Liver (tissue), 9 donors: ENCODE results near the gene C14orf93. TPM values are rescaled to one million over a fixed set of nuclear protein-coding genes. Genes with fewer than 3 reads are reported as not detected.

Source experiments
- DNase-seq: peaks from one replicate; pipeline ENCODE4 v3.0.0-alpha.2; 2017; ENCODE audit warnings: low spot score
- H3K27ac ChIP-seq, 2 donors: one replicate each; pipeline ENCODE4 v1.7.0; 2013; ENCODE audit warnings: inconsistent platforms in 2 of 2, low read length in 2 of 2, control low read depth in 1 of 2, low read depth in 1 of 2, mild to moderate bottlenecking in 1 of 2
- H3K27me3 ChIP-seq, 4 donors: one replicate each; pipeline versions ENCODE4 v1.6.1 to v1.7.0; 2013; ENCODE audit warnings: low read length in 3 of 4, inconsistent platforms in 1 of 4, mild to moderate bottlenecking in 1 of 4, moderate library complexity in 1 of 4; ENCODE audit not compliant: control insufficient read depth in 4 of 4, insufficient read depth in 4 of 4
- H3K36me3 ChIP-seq, 4 donors: one replicate each; pipeline versions ENCODE4 v1.6.1 to v1.7.0; 2013; ENCODE audit warnings: low read length in 3 of 4, mild to moderate bottlenecking in 3 of 4, low read depth in 1 of 4, moderate library complexity in 1 of 4; ENCODE audit not compliant: control insufficient read depth in 4 of 4, insufficient read depth in 3 of 4
- H3K4me1 ChIP-seq, 4 donors: one replicate each; pipeline versions ENCODE4 v1.6.1 to v1.7.0; 2013; ENCODE audit warnings: low read length in 3 of 4, mild to moderate bottlenecking in 3 of 4, moderate library complexity in 1 of 4; ENCODE audit not compliant: control insufficient read depth in 4 of 4, insufficient read depth in 4 of 4
- H3K4me3 ChIP-seq, 3 donors: one replicate each; pipeline versions ENCODE4 v1.6.1 to v1.7.0; 2013; ENCODE audit warnings: low read length in 3 of 3, control low read depth in 1 of 3, low read depth in 1 of 3, mild to moderate bottlenecking in 1 of 3
- H3K9ac ChIP-seq, 2 donors: one replicate each; pipeline ENCODE4 v1.7.0; 2013; ENCODE audit warnings: low read length in 2 of 2, mild to moderate bottlenecking in 2 of 2, moderate library complexity in 2 of 2, control low read depth in 1 of 2, low read depth in 1 of 2
- H3K9me3 ChIP-seq, 4 donors: one replicate each; pipeline versions ENCODE4 v1.6.1 to v1.7.0; 2013; ENCODE audit warnings: low read length in 3 of 4; ENCODE audit not compliant: control insufficient read depth in 4 of 4
- EGR1 ChIP-seq, 2 donors: IDR thresholded peaks; 2 replicates each; pipeline ENCODE4 v1.6.1; 2016 to 2018; ENCODE audit warnings: antibody characterized with exemption in 2 of 2, low read depth in 2 of 2
- GABPA ChIP-seq, 2 donors: IDR thresholded peaks in 1 of 2; conservative IDR thresholded peaks in 1 of 2; 2 replicates each; pipeline ENCODE4 v1.6.1; 2016; ENCODE audit warnings: antibody characterized with exemption in 2 of 2, mild to moderate bottlenecking in 1 of 2, moderate library complexity in 1 of 2
- HNF4A ChIP-seq, 2 donors: conservative IDR thresholded peaks; 2 replicates each; pipeline ENCODE4 v1.6.1; 2016; ENCODE audit warnings: antibody characterized with exemption in 2 of 2, mild to moderate bottlenecking in 2 of 2
- HNF4G ChIP-seq: IDR thresholded peaks from 2 replicates; pipeline ENCODE4 v1.6.1; 2016; ENCODE audit warnings: antibody characterized with exemption
- JUND ChIP-seq, 2 donors: IDR thresholded peaks; 2 replicates each; pipeline ENCODE4 v1.6.1; 2016; ENCODE audit warnings: antibody characterized with exemption in 2 of 2
- NR2F2 ChIP-seq: IDR thresholded peaks from 2 replicates; pipeline ENCODE4 v1.6.1; 2016; ENCODE audit warnings: antibody characterized with exemption
- RAD21 ChIP-seq, 2 donors: IDR thresholded peaks; 2 replicates each; pipeline ENCODE4 v1.6.1; 2016; ENCODE audit warnings: antibody characterized with exemption in 2 of 2, mild to moderate bottlenecking in 2 of 2
- RXRA ChIP-seq, 2 donors: IDR thresholded peaks; 2 replicates each; pipeline ENCODE4 v1.6.1; 2017 to 2018; ENCODE audit warnings: antibody characterized with exemption in 2 of 2, mild to moderate bottlenecking in 1 of 2
- SP1 ChIP-seq: IDR thresholded peaks from 2 replicates; pipeline ENCODE4 v1.6.1; 2018; ENCODE audit warnings: antibody characterized with exemption, mild to moderate bottlenecking
- TAF1 ChIP-seq: conservative IDR thresholded peaks from 2 replicates; pipeline ENCODE4 v1.6.1; 2016; ENCODE audit warnings: antibody characterized with exemption, mild to moderate bottlenecking
- WGBS: extraction: QIAGEN DNeasy Blood & Tissue Kit; methylation state at CpG from one replicate; pipeline ENCODE4 v1.1.7; 2013; 5-methylcytosine and 5-hydroxymethylcytosine counted together
- polyA plus RNA-seq, 2 donors: library from polyadenylated mRNA; stranded (reverse) in 1 of 2; unstranded in 1 of 2; fragments of 200-250 nt in 1 of 2; fragments of >200 nt in 1 of 2; fragmentation: Nextera tagmentation in 1 of 2; extraction: Ambion mirVana in 1 of 2; gene quantifications; one replicate each; pipeline versions ENCODE4 v1.2.1 to v1.2.3, GENCODE V29; 2013 to 2015
- total RNA-seq, 2 donors: library from RNA; depleted of rRNA; stranded (reverse); fragments of >200 nt; gene quantifications; one replicate each; pipeline ENCODE4 v1.2.3, GENCODE V29; 2014
- TF ChIP-seq, protein P1 (sequence below): fragments of 150-350 bp; IDR thresholded peaks from 2 replicates; pipeline ENCODE4 v1.5.1; 2017; ENCODE audit warnings: improper control_type of control experiment, low read depth, low read length; ENCODE audit not compliant: missing input control
- TF ChIP-seq, protein P2 (sequence below): IDR thresholded peaks from 2 replicates; pipeline ENCODE4 v1.6.1; 2016; ENCODE audit warnings: antibody characterized with exemption
- TF ChIP-seq, protein P3 (sequence below): IDR thresholded peaks from 2 replicates; pipeline ENCODE4 v1.6.1; 2016; ENCODE audit warnings: antibody characterized with exemption
- donor health status: healthy.
- donor health status: healthy.
- donor health status: healthy.
- donor health status: healthy.
- donor health status: healthy.

The C14orf93 gene
- total and polyA plus RNA-seq, 4 donors: 2.1 to 7.1 (median 3.4) TPM

DNA sequence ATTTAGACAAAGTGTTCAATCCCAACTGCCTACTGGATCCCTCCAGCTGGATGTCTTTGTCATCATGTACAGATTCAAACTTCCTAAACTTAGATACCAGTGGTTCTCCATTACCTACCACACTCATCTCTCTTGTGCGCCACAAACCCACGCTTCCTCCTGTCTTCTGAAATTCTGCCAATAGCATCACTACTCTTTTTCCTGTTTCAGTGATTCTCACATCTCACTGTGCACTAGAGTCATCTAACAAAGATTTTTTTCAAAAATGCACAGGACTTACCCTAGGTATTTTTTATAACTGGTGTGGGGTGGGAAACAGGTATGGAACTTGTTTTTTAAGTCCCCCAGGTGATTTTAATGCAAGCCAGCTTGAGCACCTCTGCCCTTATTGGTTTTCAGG is 18.9 kb upstream of the C14orf93 start:
- Histone ChIP-seq H3K36me3 (peaks cover 11 to 42% (median 26%) of the 10 kb centered on the region in 4 donors), H3K9me3 (no peaks in the 10 kb centered on the region), H3K4me3 (no peak overlapping the region), H3K27me3 (no peaks in the 10 kb centered on the region), H3K4me1 (peaks cover 4 to 9% (median 6%) of the 10 kb centered on the region in 4 donors), H3K27ac (no peak overlapping the region), H3K9ac (no peak overlapping the region)
- TF ChIP-seq, protein P1, sequence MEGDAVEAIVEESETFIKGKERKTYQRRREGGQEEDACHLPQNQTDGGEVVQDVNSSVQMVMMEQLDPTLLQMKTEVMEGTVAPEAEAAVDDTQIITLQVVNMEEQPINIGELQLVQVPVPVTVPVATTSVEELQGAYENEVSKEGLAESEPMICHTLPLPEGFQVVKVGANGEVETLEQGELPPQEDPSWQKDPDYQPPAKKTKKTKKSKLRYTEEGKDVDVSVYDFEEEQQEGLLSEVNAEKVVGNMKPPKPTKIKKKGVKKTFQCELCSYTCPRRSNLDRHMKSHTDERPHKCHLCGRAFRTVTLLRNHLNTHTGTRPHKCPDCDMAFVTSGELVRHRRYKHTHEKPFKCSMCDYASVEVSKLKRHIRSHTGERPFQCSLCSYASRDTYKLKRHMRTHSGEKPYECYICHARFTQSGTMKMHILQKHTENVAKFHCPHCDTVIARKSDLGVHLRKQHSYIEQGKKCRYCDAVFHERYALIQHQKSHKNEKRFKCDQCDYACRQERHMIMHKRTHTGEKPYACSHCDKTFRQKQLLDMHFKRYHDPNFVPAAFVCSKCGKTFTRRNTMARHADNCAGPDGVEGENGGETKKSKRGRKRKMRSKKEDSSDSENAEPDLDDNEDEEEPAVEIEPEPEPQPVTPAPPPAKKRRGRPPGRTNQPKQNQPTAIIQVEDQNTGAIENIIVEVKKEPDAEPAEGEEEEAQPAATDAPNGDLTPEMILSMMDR: no peak
- TF ChIP-seq, protein P2, sequence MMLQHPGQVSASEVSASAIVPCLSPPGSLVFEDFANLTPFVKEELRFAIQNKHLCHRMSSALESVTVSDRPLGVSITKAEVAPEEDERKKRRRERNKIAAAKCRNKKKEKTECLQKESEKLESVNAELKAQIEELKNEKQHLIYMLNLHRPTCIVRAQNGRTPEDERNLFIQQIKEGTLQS: no peak
- TF ChIP-seq NR2F2: no peak
- no peak for TF ChIP-seq SP1
- TF ChIP-seq, protein P3, sequence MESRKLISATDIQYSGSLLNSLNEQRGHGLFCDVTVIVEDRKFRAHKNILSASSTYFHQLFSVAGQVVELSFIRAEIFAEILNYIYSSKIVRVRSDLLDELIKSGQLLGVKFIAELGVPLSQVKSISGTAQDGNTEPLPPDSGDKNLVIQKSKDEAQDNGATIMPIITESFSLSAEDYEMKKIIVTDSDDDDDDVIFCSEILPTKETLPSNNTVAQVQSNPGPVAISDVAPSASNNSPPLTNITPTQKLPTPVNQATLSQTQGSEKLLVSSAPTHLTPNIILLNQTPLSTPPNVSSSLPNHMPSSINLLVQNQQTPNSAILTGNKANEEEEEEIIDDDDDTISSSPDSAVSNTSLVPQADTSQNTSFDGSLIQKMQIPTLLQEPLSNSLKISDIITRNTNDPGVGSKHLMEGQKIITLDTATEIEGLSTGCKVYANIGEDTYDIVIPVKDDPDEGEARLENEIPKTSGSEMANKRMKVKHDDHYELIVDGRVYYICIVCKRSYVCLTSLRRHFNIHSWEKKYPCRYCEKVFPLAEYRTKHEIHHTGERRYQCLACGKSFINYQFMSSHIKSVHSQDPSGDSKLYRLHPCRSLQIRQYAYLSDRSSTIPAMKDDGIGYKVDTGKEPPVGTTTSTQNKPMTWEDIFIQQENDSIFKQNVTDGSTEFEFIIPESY: no peak
- no peak for TF ChIP-seq JUND (IDR thresholded peaks at IDR 0.05)
- no peak for TF ChIP-seq HNF4A (conservative IDR thresholded peaks at IDR 0.05)
- WGBS: 71% methylated on average over 2 of the region's 2 CpGs
- no peak for DNase-seq

DNA sequence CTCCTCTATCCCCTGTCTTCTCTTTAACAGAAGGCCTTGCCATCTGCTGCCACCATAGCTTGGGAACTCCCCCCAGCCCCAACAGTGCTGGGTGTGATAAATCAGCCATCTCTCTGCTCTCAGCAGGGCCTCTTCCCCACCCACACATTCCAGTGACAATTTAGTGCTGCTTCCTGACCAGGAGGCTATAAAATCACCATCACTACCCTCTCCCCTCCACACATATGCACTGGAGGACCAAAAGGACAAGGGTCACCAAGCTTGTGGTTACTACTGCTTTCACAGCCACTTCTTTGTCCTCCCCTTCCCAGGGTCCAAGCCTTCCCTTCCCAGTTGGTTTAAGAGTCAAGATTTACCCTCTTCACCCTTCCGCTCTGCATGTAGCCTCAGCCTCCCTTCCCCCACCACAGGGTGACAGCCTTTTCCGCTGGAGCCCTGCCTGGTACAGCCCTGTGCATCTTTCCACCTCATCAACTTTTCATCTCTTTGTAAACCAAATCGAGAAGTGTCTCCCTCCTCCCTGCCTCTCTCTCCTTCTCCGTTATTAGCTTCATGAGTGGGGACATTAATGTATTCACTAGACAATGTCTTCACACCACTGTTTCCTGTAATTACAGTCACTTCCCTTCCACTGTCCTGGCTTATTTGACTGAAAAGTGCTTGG is 15.3 kb upstream of the C14orf93 start:
- no peak for DNase-seq
- Histone ChIP-seq H3K36me3 (peaks cover 5 to 28% (median 12%) of the 10 kb centered on the region in 4 donors), H3K27ac (no peak overlapping the region), H3K4me1 (peaks cover 0 to 2% (median 0%) of the 10 kb centered on the region in 4 donors), H3K27me3 (no peaks in the 10 kb centered on the region), H3K9me3 (no peaks in the 10 kb centered on the region), H3K9ac (no peak overlapping the region), H3K4me3 (no peak overlapping the region)
- WGBS: 82% methylated on average over 4 of the region's 4 CpGs
- TF ChIP-seq HNF4A (conservative IDR thresholded peaks at IDR 0.05): no peak
- no peak for TF ChIP-seq JUND (IDR thresholded peaks at IDR 0.05)
- no peak for TF ChIP-seq GABPA (IDR thresholded peaks at IDR 0.05 in 1 of 2, conservative IDR thresholded peaks at IDR 0.05 in 1 of 2)
- no peak for TF ChIP-seq EGR1 (IDR thresholded peaks at IDR 0.05; ENCODE audit: low read depth in 2 of 2)
- TF ChIP-seq, protein P3: no peak
- no peak for TF ChIP-seq NR2F2
- no peak for TF ChIP-seq SP1
- TF ChIP-seq RAD21 (IDR thresholded peaks at IDR 0.05): no peak
- TF ChIP-seq, protein P1: no peak
- no peak for TF ChIP-seq TAF1
- no peak for TF ChIP-seq HNF4G
- no peak for TF ChIP-seq RXRA (IDR thresholded peaks at IDR 0.05)
